HG03442 (cell line): Measurements from ENCODE around the gene IKZF4.

ENCODE experiments used
- ATAC-seq: cut with Tn5 transposase; IDR thresholded peaks from one replicate; pipeline ENCODE4 v1.9.1; 2021; ENCODE audit warnings: mild to moderate bottlenecking, moderate library complexity; ENCODE audit not compliant: unreplicated experiment

Gene IKZF4

GRCh38 chr12:56081393-56082347 is 60.8 kb downstream of the IKZF4 start:
- no peak for ATAC-seq

GRCh38 chr12:56082382-56082781 is 61.5 kb downstream of the IKZF4 start:
- ATAC-seq: no peak

- ATAC-seq: no peak
Observed at GRCh38 chr12:56082967-56083366, 62.1 kb downstream of the IKZF4 start.

- no peak for ATAC-seq
Observed at GRCh38 chr12:56084958-56085543, 64.2 kb downstream of the IKZF4 start.

GRCh38 chr12:56086096-56086495 is 65.3 kb downstream of the IKZF4 start:
- no peak for ATAC-seq

- ATAC-seq: no peak
Observed at GRCh38 chr12:56086608-56087007, 65.8 kb downstream of the IKZF4 start.

GRCh38 chr12:56087220-56087619 is 66.4 kb downstream of the IKZF4 start:
- ATAC-seq: no peak
